Type B pancreatic cell (in vitro differentiated cells): ENCODE data around the gene CCL16. TPM values are rescaled to one million over a fixed set of nuclear protein-coding genes. Genes with fewer than 3 reads are reported as not detected.
A peak's percentile ranks its signal among the peaks of the same experiment; 100 is the strongest.
"Not testable (repeated sequence)": the region's sequence is repeated elsewhere in the genome, so short reads cannot be mapped to it uniquely, and the experiment has no call there.

Experiments
- DNase-seq: peaks from one replicate; pipeline ENCODE4 v3.0.0; 2021; ENCODE audit warnings: mixed read lengths; ENCODE audit not compliant: unreplicated experiment; ENCODE audit errors: extremely low spot score
- H3K27ac Mint-ChIP-seq: 2 replicates; pipeline ENCODE4 v1.8.0; 2021; ENCODE audit warnings: mild to moderate bottlenecking, mixed read lengths
- H3K27me3 Mint-ChIP-seq: 2 replicates; pipeline ENCODE4 v1.8.0; 2021; ENCODE audit warnings: mixed read lengths
- H3K36me3 Mint-ChIP-seq: 2 replicates; pipeline ENCODE4 v1.8.0; 2021; ENCODE audit warnings: mixed read lengths
- H3K4me1 Mint-ChIP-seq: one replicate; pipeline ENCODE4 v1.8.0; 2021; ENCODE audit warnings: mixed read lengths; ENCODE audit not compliant: unreplicated experiment
- H3K4me3 Mint-ChIP-seq: 2 replicates; pipeline ENCODE4 v1.8.0; 2021; ENCODE audit warnings: mild to moderate bottlenecking, mixed read lengths
- H3K9me3 Mint-ChIP-seq: 2 replicates; pipeline ENCODE4 v1.8.0; 2021; ENCODE audit warnings: mixed read lengths
- CTCF ChIP-seq: fragments of 200-600 bp; sonication (generic); conservative IDR thresholded peaks from 2 replicates; pipeline ENCODE4 v1.5.0; 2021; ENCODE audit warnings: antibody characterized with exemption, mild to moderate bottlenecking
- total RNA-seq: library from RNA; stranded (reverse); gene quantifications from 2 replicates; pipeline ENCODE4 v1.2.1, GENCODE V29; 2021; ENCODE audit warnings: low replicate concordance

CCL16 gene
- total RNA-seq, 1 donor from 2014 or later, result not detected

GRCh38 chr17:35947156-35947585, 34.1 kb downstream of the CCL16 start:
- no peak for DNase-seq

GRCh38 chr17:35944151-35944550, 37.1 kb downstream of the CCL16 start:
- Mint-ChIP-seq H3K4me3 (no peak overlapping the region), H3K9me3 (no peaks in the 10 kb centered on the region), H3K27me3 (no peaks in the 10 kb centered on the region), H3K4me1 (no peaks in the 10 kb centered on the region), H3K36me3 (no peaks in the 10 kb centered on the region), H3K27ac (no peak overlapping the region)
- TF ChIP-seq CTCF, result no peak
- no peak for DNase-seq

More at GRCh38 chr17:35947156-35947585, 34.1 kb downstream of the CCL16 start:
- H3K27me3 Mint-ChIP-seq, result no peaks in the 10 kb centered on the region
- no peaks in the 10 kb centered on the region for H3K36me3 Mint-ChIP-seq
- H3K4me3 Mint-ChIP-seq, result no peak overlapping the region
- TF ChIP-seq CTCF, result peak; percentile 82
- no peaks in the 10 kb centered on the region for H3K4me1 Mint-ChIP-seq
- no peaks in the 10 kb centered on the region for H3K9me3 Mint-ChIP-seq
- no peak overlapping the region for H3K27ac Mint-ChIP-seq

- Mint-ChIP-seq H3K27me3 (no peaks in the 10 kb centered on the region), H3K9me3 (no peaks in the 10 kb centered on the region), H3K4me3 (no peak within 1 kb of the TSS), H3K27ac (no peak within 1 kb of the TSS), H3K36me3 (no peaks in the 10 kb centered on the region), H3K4me1 (no peaks in the 10 kb centered on the region)
- TF ChIP-seq CTCF, result no peak
- DNase-seq, result no peak
These were observed 37.8 kb downstream of the CCL16 start, which contains the start of gene LYZL6 for GRCh38 chr17:35943537-35943936. LYZL6 (minus strand) TSS chr17:35943713; CDS start chr17:35939356, 4,357 bp downstream.

GRCh38 chr17:35942588-35943186, 38.6 kb downstream of the CCL16 start:
- Mint-ChIP-seq H3K4me3 (no peak overlapping the region), H3K27me3 (no peaks in the 10 kb centered on the region), H3K27ac (no peak overlapping the region), H3K36me3 (no peaks in the 10 kb centered on the region), H3K9me3 (no peaks in the 10 kb centered on the region), H3K4me1 (no peaks in the 10 kb centered on the region)
- TF ChIP-seq CTCF, result no peak
- no peak for DNase-seq

- H3K9me3 Mint-ChIP-seq, H3K36me3 Mint-ChIP-seq, H3K27ac Mint-ChIP-seq, H3K27me3 Mint-ChIP-seq, H3K4me1 Mint-ChIP-seq, H3K4me3 Mint-ChIP-seq, DNase-seq: not testable (repeated sequence)
These were observed 42.8 kb downstream of the CCL16 start for GRCh38 chr17:35938492-35938891.

GRCh38 chr17:35936063-35936462, 45.2 kb downstream of the CCL16 start:
- Mint-ChIP-seq H3K4me1 (peaks cover 10% of the 10 kb centered on the region), H3K27me3 (no peaks in the 10 kb centered on the region), H3K4me3 (no peak overlapping the region), H3K27ac (no peak overlapping the region), H3K36me3 (no peaks in the 10 kb centered on the region), H3K9me3 (no peaks in the 10 kb centered on the region)
- TF ChIP-seq CTCF, result no peak
- no peak for DNase-seq
